GM19452 (cell line): ENCODE measurements around the gene MTMR2.
"Not testable (repeated sequence)": the region's sequence is repeated elsewhere in the genome, so short reads cannot be mapped to it uniquely, and the experiment has no call there.

ENCODE experiments used
- ATAC-seq: cut with Tn5 transposase; IDR thresholded peaks from one replicate; pipeline ENCODE4 v1.9.1; 2021; ENCODE audit not compliant: unreplicated experiment

The MTMR2 gene

GRCh38 chr11:95827696-95828095 lies 96.2 kb downstream of the MTMR2 start:
- ATAC-seq: no peak

GRCh38 chr11:95821640-95822039 lies 102.3 kb downstream of the MTMR2 start:
- ATAC-seq: no peak

- no peak for ATAC-seq
Measured at GRCh38 chr11:95816037-95816436, 107.9 kb downstream of the MTMR2 start.

DNA sequence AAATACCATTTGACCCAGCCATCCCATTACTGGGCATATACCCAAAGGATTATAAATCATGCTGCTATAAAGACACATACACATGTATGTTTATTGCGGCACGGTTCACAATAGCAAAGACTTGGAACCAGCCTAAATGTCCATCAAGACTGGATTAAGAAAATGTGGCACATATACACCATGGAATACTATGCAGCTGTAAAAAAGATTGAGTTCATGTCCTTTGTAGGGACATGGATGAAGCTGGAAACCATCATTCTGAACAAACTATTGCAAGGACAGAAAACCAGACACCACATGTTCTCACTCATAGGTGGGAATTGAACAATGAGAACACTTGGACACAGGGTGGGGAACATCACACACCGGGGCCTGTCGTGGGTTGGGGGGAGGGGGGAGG lies 112.9 kb downstream of the MTMR2 start:
- ATAC-seq: not testable (repeated sequence)

- ATAC-seq: not testable (repeated sequence)
Measured at GRCh38 chr11:95806464-95806863, 117.4 kb downstream of the MTMR2 start.

GRCh38 chr11:95805869-95806268 lies 118.0 kb downstream of the MTMR2 start:
- no peak for ATAC-seq

- ATAC-seq: no peak
Measured at GRCh38 chr11:95803973-95804372, 119.9 kb downstream of the MTMR2 start.

DNA sequence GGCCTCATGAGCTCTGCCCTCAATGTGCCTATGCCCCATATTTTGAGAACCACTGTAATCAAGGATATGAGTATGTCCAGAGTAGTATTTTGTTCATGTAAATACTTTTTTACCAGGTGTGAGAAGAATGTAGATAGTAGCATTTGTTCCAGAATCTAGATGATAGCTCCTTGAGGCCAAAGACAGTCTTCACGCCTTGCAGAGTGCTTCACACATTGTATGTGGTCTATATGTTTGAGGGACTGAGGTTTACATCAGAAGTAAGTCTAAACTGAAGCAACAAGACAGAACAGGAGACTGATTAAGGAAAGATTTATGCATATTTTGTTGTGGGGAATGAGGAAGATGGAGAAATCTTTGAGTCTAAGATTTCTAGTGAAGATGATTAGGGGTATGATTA lies 121.1 kb downstream of the MTMR2 start:
- ATAC-seq: no peak

GRCh38 chr11:95800438-95800837 lies 123.5 kb downstream of the MTMR2 start:
- ATAC-seq: no peak

- no peak for ATAC-seq
Measured at GRCh38 chr11:95799546-95799945, 124.4 kb downstream of the MTMR2 start.

DNA sequence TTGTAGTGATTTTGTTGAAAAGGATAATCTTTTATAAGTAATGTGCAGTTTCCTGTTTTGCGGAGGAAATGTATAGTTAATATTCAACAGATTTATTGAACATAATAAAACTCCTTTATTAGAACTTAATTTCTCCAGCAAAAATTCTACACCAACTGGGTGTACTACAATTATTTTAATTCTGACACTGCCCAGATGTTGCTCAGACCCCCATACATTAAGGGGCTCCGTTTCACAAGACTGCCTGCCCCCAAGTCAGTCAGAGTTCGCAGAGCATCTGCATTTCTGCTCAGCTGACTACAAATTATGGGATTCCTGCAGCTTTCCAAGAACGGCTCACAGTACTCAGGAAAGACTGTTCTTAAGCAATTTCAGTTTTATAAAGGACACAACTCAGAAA lies 127.4 kb downstream of the MTMR2 start:
- no peak for ATAC-seq

DNA sequence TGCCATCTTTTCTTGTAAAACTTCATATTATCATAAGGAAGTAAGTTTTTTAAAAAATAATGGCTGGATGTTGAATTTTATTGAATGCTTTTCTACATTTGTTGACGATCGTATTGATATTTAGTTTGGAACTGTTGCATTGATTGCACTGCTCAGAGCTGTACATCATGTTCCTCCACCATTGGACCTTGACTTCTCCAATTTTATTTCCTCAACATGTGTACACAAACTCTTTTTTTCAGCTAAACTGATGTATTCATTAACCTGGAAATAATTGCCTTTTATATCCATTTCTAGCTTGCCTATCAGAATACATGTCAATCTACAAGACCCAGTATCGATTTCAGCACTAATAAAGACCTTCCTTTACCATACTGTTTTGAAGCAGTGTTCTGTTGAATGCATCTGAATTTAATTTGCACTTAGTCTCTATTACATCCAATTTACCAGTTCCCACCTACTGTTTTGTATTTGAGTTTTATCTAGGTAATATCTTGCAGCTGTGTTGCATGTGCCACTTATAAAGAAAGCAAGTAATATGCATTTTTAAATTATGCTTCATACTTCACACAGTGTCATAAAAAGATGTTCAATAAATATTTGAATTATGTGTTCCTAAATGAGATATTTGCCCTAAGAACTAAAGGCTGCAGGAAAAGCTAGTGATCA lies 128.1 kb downstream of the MTMR2 start:
- no peak for ATAC-seq

DNA sequence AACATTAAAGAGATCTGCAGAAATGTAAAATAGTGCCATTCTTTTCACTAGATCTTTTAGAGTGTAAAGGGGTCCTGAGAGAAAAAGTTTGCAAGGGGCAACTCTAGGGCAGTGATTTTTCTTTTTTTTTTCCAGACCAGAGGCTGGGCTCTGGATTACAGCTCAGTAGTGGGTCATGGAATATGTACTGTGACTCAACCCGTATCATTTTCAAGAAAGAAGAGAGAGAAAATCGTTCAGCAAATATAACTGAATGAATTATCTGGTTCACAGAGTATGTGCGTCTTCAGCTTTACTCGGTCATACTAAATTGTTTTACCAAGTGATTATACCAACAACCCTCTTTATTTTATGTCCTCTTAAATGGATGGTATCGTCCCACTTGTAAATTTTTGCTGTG lies 129.8 kb downstream of the MTMR2 start:
- no peak for ATAC-seq

- no peak for ATAC-seq
Measured at GRCh38 chr11:95793116-95793515, 130.8 kb downstream of the MTMR2 start.

DNA sequence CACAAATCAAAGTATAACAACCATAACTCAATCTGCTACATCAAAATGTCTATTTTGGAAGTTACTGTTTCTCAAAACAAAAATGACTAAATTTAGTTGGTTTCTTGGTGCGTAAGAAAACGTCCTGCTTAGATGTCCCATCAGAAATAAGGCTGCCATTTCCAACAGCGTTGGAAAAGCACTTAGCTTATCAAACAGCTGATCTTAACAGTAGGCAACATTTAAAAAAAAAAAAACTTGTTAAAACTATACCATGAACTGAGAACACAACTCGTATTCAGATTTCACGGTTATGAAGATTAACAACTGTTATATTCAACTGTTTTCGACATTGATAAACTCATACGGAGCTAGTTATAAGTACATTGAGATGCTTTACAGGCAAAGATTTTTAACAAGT lies 131.2 kb downstream of the MTMR2 start:
- no peak for ATAC-seq

- ATAC-seq: no peak
Measured at GRCh38 chr11:95792200-95792599, 131.7 kb downstream of the MTMR2 start.

DNA sequence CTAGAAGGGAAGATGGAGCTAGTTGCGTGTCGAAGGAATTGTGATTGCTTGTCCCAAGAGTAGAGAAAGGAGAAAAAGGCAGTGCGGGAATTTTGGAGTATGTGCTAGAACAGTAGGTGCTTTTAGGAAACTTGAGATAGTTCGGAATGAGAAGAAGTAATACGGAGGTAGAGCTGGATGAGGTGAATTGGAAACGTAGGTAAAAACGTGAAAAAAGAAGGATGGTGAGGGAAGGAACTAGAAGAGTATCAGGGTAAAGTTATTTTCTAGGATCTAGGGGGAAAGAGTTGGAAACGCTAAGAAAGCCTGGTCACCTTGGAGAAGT lies 132.2 kb downstream of the MTMR2 start:
- ATAC-seq: no peak

GRCh38 chr11:95790933-95791708 lies 132.8 kb downstream of the MTMR2 start:
- no peak for ATAC-seq

GRCh38 chr11:95790123-95790932 lies 133.6 kb downstream of the MTMR2 start, which contains the start of gene CEP57:
CEP57 (plus strand) TSS chr11:95790498; CDS start chr11:95790699, 201 bp downstream.
- peak; percentile 67 for ATAC-seq

GRCh38 chr11:95789506-95790122 lies 134.3 kb downstream of the MTMR2 start, which contains the start of gene FAM76B:
FAM76B (minus strand) TSS chr11:95789782; CDS start chr11:95789478, 304 bp downstream.
- ATAC-seq: peak; percentile 73

DNA sequence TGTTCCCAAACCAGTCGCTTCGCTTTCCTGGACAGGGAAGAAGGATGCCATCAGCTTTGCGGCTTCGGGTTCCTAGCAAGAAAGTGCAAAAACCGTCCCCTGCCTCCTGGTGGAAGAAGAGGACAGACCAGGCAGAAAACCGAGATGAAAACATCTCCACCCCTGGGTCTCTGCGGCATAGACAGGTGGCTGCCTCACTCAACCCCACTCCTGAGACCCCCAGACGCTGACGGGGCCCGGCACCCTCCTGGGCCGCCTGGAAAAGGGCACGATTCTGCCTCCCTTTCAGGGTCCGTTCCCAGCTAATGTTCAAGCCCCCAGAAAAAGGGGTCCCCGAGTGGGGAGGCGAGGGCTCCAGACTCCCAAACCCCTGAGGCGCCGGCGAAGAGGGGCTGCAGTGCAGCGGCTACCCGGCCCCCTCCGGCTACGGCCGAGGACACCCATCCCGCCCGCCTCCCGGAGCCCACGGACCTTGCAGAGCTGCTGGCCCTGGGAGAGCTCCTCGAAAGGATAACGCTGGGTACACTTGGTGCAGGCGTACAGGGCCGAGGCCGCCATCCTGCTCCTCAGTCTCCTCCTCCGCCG lies 134.9 kb downstream of the MTMR2 start:
- ATAC-seq: no peak
